WERI-Rb-1 (cell line): ENCODE data around the gene IDS.

Experiments
- DNase-seq: peaks from one replicate; pipeline ENCODE4 v3.0.0-alpha.2; 2020
- H3K27ac ChIP-seq: fragments of 250-450 bp; sonication (Bioruptor Pico); 2 replicates; pipeline ENCODE4 v1.5.1; 2020; ENCODE audit warnings: mild to moderate bottlenecking, moderate library complexity
- H3K27me3 ChIP-seq: fragments of 250-450 bp; sonication (Bioruptor Pico); 2 replicates; pipeline ENCODE4 v1.5.1; 2021; ENCODE audit warnings: mild to moderate bottlenecking, low read depth, moderate library complexity; ENCODE audit not compliant: insufficient read depth, severe bottlenecking
- H3K36me3 ChIP-seq: fragments of 250-450 bp; sonication (Bioruptor Pico); 2 replicates; pipeline ENCODE4 v1.5.1; 2020; ENCODE audit warnings: mild to moderate bottlenecking, moderate library complexity
- H3K4me3 ChIP-seq: 2 replicates; pipeline ENCODE4 v1.5.1; 2011; ENCODE audit warnings: low read depth, mild to moderate bottlenecking, control low read depth, low read length
- H3K9me3 ChIP-seq: fragments of 250-450 bp; sonication (Bioruptor Pico); 2 replicates; pipeline ENCODE4 v1.5.1; 2021; ENCODE audit warnings: mild to moderate bottlenecking, moderate library complexity; ENCODE audit not compliant: severe bottlenecking
- TF ChIP-seq, protein P1 (sequence below): IDR thresholded peaks from 2 replicates; pipeline ENCODE4 v1.5.1; 2011; ENCODE audit warnings: low read depth, mild to moderate bottlenecking, control low read depth, inconsistent platforms, low read length

Gene IDS

DNA sequence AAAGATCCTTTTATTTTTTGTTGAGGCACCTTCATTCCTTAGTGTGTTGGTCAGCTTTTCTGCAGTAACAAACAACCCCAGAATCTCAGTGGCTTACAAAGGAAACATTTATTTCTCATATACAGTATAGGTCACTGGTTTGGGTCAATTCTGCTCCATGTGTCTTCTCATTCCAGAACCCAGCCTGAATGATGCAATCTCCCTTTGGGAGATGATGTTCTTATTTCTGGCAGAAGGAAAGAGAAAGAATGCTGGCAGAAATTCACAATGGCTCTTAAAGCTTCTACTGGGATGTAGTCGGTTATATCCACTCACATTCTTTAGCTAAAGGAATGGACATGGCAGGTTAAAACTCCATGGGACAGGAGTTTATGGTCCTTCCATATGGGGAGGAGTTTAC lies 42.3 kb downstream of the IDS start:
- DNase-seq = no peak
- no peaks in the 10 kb centered on the region for H3K9me3 ChIP-seq
- TF ChIP-seq, protein P1, sequence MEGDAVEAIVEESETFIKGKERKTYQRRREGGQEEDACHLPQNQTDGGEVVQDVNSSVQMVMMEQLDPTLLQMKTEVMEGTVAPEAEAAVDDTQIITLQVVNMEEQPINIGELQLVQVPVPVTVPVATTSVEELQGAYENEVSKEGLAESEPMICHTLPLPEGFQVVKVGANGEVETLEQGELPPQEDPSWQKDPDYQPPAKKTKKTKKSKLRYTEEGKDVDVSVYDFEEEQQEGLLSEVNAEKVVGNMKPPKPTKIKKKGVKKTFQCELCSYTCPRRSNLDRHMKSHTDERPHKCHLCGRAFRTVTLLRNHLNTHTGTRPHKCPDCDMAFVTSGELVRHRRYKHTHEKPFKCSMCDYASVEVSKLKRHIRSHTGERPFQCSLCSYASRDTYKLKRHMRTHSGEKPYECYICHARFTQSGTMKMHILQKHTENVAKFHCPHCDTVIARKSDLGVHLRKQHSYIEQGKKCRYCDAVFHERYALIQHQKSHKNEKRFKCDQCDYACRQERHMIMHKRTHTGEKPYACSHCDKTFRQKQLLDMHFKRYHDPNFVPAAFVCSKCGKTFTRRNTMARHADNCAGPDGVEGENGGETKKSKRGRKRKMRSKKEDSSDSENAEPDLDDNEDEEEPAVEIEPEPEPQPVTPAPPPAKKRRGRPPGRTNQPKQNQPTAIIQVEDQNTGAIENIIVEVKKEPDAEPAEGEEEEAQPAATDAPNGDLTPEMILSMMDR = no peak

DNA sequence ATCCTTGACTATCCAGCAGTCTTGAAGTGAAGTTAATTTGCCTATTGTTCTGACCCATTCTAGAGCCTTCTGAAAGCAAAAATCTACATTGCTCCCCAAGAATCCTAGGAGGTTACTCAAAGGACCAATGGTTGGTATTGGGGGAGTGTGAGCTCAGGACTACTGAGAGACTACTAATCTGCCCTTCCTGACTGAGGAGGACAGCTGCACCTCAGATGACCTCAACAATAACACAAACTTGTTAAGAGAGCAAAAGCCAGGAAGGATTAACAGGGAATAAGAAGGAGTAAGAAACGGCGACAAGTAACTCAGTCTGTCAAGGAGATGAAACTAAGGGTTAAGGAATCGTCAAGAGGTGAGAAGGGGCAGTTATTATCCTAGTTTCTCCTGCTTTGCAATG lies 43.4 kb downstream of the IDS start:
- DNase-seq = peak; percentile 25
- Histone ChIP-seq H3K27me3 (no peaks in the 10 kb centered on the region), H3K4me3 (no peak overlapping the region), H3K9me3 (no peaks in the 10 kb centered on the region), H3K36me3 (no peaks in the 10 kb centered on the region), H3K27ac (no peak overlapping the region)
- TF ChIP-seq, protein P1 = no peak

More for the DNA sequence above, 42.3 kb downstream of the IDS start:
- H3K27me3 ChIP-seq = no peaks in the 10 kb centered on the region
- no peak overlapping the region for H3K4me3 ChIP-seq
- no peaks in the 10 kb centered on the region for H3K36me3 ChIP-seq
- no peak overlapping the region for H3K27ac ChIP-seq

DNA sequence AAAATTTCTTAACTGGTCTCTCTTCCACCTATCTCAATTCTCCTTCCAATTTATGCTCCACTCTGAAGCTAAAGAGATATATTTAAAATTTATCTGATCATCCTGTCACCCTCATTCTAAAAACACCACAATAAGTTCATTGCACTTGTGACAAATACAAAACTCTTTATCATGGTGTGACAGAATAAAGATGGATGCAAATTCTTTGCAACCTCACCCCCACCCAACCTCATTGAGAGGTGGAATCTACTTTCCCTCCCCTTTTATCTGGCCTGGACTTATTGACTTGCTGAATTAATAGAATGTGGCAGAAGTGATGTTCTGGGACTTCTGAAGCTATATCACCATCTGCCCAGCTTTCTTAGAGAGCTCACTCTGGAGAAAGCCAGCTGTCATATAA lies 46.5 kb downstream of the IDS start:
- peaks cover 2% of the 10 kb centered on the region for H3K9me3 ChIP-seq
- no peaks in the 10 kb centered on the region for H3K36me3 ChIP-seq
- no peak for DNase-seq
- H3K27me3 ChIP-seq = no peaks in the 10 kb centered on the region
- H3K27ac ChIP-seq = no peak overlapping the region
- no peak overlapping the region for H3K4me3 ChIP-seq
- TF ChIP-seq, protein P1 = no peak

DNA sequence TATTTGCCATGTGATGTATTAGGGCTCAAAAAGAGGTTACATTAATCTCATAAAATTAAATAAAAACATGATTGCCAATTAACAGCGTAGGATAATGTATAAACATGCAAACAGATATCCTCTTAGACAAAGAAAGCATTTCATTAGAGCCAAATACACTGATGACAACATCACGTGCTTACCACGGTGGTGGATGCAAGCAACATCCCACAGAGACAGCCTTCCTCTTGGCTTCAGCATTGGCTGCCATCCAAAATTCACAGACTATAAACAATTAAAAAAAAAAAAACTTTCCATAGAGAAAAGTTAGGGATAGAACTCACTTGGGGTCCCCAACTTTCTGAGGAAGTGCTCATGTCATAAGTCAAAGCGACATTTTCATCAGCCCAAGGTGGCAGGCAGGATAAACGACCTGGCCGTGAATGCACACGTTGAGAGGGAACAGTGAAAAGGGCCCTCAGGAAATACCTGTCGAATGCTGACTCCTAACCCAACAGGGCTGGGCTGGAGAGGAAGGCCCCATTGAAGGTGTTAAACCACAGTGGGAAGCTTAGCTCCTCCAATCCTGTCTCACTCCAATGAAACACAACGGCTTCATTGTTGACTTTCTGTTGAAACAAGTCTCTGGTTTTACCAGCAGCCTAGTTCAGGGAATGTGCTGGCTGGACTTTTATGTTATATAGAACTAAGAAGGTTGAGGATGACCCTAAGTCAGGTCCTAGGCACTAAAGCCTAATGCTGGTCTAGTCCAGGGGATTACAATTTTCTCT lies 48.4 kb downstream of the IDS start:
- H3K9me3 ChIP-seq = peaks cover 2% of the 10 kb centered on the region
- no peak overlapping the region for H3K4me3 ChIP-seq
- TF ChIP-seq, protein P1 = no peak
- H3K27me3 ChIP-seq = no peaks in the 10 kb centered on the region
- no peak for DNase-seq
- no peak overlapping the region for H3K27ac ChIP-seq
- H3K36me3 ChIP-seq = no peaks in the 10 kb centered on the region

DNA sequence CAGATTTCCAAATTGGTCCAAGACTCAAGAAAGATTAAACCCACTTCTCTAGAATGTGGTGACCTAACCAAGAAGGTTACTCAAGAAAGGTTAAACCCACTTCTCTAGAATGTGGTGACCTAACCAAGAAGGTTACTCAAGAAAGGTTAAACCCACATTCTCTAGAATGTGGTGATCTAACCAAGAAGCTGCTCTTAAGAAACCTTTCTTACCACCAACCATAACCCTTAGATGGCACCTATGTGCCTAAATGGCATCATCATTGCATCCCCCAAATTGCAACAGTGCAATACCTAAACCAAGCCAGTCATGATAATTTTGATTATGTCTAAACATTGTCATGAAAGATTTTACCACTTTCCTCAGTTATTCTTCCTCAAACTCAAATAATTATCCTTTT lies 49.2 kb downstream of the IDS start:
- no peak for DNase-seq
- H3K9me3 ChIP-seq = peaks cover 2% of the 10 kb centered on the region
- TF ChIP-seq, protein P1 = no peak
- H3K4me3 ChIP-seq = no peak overlapping the region
- no peak overlapping the region for H3K27ac ChIP-seq
- H3K27me3 ChIP-seq = no peaks in the 10 kb centered on the region
- H3K36me3 ChIP-seq = no peaks in the 10 kb centered on the region
